Gastroesophageal sphincter (tissue), 4 donors: ENCODE data around the gene KLHDC7B. TPM values are rescaled to one million over a fixed set of nuclear protein-coding genes. Genes with fewer than 3 reads are reported as not detected.
"Not testable (repeated sequence)": the region's sequence is repeated elsewhere in the genome, so short reads cannot be mapped to it uniquely, and the experiment has no call there.

Experiments
- ATAC-seq: fragments of 150-250 bp; one replicate; pipeline ENCODE4 v1.9.1; 2016; ENCODE audit warnings: mild to moderate bottlenecking, moderate library complexity
- H3K27ac ChIP-seq, 4 donors: fragments of 200-600 bp; sonication (generic) in 3 of 4; 1 replicate in 3 of 4; 2 replicates in 1 of 4; pipeline ENCODE4 v1.5.1; 2016 to 2019
- H3K27me3 ChIP-seq: fragments of 200-600 bp; sonication (generic); one replicate; pipeline ENCODE4 v1.5.1; 2019
- H3K36me3 ChIP-seq, 2 donors: fragments of 200-600 bp; sonication (generic); one replicate each; pipeline ENCODE4 v1.5.1; 2019; ENCODE audit warnings: control low read depth in 1 of 2
- H3K4me1 ChIP-seq, 3 donors: fragments of 200-600 bp; sonication (generic); 1 replicate in 2 of 3; 2 replicates in 1 of 3; pipeline ENCODE4 v1.5.1; 2016 to 2019; ENCODE audit warnings: control low read depth in 2 of 3
- H3K4me3 ChIP-seq, 2 donors: fragments of 200-600 bp; sonication (generic); one replicate each; pipeline ENCODE4 v1.5.1; 2019; ENCODE audit warnings: mild to moderate bottlenecking in 1 of 2, moderate library complexity in 1 of 2
- H3K9me3 ChIP-seq, 3 donors: fragments of 200-600 bp; sonication (generic); one replicate each; pipeline ENCODE4 v1.5.1; 2017 to 2019; ENCODE audit warnings: control low read depth in 2 of 3
- EP300 ChIP-seq: sonication (generic); formaldehyde crosslinking; IDR thresholded peaks from one replicate; pipeline ENCODE4 v1.6.1; 2017; ENCODE audit warnings: antibody characterized with exemption, mild to moderate bottlenecking
- POLR2A ChIP-seq, 2 donors: fragments of 450-650 bp; IDR thresholded peaks; one replicate each; pipeline ENCODE4 v1.6.1; 2017; ENCODE audit warnings: antibody characterized with exemption in 2 of 2, mild to moderate bottlenecking in 2 of 2, moderate library complexity in 1 of 2
- POLR2AphosphoS5 ChIP-seq: sonication (generic); formaldehyde crosslinking; IDR thresholded peaks from one replicate; pipeline ENCODE4 v1.6.1; 2017; ENCODE audit warnings: antibody characterized with exemption
- WGBS, 2 donors: methylation state at CpG; one replicate each; pipeline ENCODE4 v1.1.5; 2018; ENCODE audit warnings: low coverage in 1 of 2; 5-methylcytosine and 5-hydroxymethylcytosine counted together
- total RNA-seq, 4 donors: library from RNA; depleted of rRNA; stranded (reverse); fragments of >200 nt; gene quantifications; one replicate each; pipeline ENCODE4 v1.1.0, GENCODE V29; 2016
- TF ChIP-seq, protein P1 (sequence below), 4 experiments: fragments of 200-600 bp in 2 of 4; fragments of 450-650 bp in 2 of 4; sonication (generic) in 1 of 4; IDR thresholded peaks; one replicate each; pipeline ENCODE4 v1.5.1; 2017 to 2019; ENCODE audit warnings: antibody characterized with exemption in 4 of 4, mild to moderate bottlenecking in 2 of 4, moderate library complexity in 2 of 4

The KLHDC7B gene
- total RNA-seq, 4 donors from 2014 or later, result 0.08 to 0.31 (median 0.27) TPM; not detected in 1

DNA sequence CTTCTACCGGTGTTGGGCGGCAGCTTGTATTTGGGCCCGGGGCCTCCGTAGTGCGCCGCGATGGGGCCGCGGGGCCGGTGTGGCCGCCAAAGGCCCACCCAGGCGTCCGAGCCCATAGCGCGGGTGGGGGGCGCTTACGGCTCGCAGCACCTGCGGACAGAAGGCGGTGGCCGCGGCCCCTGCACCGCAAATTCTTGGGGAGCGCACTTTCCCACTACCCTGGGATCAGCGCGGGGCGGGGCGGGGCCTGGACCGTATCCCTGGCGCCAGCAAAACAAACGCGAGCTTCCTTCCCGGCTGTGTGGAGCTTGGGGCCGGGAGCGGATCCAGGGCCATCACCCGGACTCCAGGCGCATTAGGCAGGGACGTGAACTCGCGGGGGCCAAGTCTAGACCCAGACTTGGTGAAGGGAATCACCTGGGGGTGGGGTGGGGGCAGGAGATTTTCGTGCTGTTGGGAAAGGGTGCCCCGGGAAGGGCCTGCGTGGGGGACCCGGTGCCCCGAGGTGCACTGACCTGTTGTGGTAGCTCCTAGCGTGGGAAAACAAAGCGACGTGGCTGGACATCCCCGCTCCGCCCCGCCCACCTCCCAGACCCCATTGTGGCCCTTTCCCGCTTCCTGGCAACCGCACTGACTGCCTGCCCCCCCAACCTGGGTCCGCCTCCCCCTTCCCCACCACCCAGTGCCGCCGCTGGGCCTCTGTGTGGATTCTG, 13.6 kb upstream of the KLHDC7B start:
- Histone ChIP-seq H3K27me3 (peaks cover 81% of the 10 kb centered on the region), H3K36me3 (no peaks in the 10 kb centered on the region), H3K27ac (peak overlapping the region; percentile 1 to 90 (median 86)), H3K4me1 (peaks cover 0 to 54% (median 20%) of the 10 kb centered on the region in 3 donors), H3K9me3 (no peaks in the 10 kb centered on the region), H3K4me3 (peak overlapping the region; percentile 35 to 63)
- peak; percentile 58 for ATAC-seq
- TF ChIP-seq POLR2A (IDR thresholded peaks at IDR 0.05) (peak; percentile 8 to 24), EP300 (no peak)
- 4 to 6% methylated on average over 5 to 11 of the region's 56 CpGs for WGBS, 2 donors

DNA sequence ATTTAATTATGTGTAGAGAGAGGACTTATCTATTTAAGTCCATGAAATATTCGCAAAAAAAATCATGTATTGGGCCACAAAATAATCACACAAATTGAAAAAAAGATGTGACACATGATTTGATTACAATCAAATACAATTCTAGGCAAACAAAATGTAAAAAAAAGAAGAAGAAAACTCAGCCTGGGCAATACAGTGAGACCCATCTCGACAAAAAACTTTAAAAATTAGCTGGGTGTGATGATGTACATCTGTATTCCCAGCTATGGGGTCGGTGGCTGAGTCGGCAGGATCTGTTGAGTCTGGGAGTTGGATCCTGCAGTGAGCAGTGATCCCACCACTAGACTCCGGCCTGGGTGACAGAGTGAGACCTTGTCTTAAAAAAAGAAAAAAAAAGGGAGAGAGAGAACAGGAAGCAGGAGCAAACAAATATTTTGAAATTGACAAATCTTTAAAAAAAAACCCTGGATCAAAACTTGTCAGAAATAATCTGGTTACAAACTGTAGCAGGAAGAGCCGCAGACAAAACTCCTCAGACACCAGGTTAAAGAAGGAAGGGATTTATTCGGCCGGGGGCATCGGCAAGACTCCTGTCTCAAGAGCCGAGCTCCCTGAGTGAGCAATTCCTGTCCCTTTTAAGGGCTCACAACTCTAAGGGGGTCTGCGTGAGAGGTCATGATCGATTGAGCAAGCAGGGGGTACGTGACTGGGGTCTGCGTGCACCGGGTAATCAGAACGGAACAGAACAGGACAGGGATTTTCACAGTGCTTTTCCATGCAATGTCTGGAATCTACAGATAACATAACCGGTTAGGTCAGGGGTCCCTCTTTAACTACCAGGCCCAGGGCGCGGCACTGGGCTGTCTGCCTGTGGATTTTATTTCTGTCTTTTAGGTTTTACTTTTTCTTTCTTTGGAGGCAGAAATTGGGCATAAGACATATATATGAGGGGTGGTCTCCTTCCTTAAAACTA, 12.6 kb upstream of the KLHDC7B start:
- ATAC-seq, result no peak
- H3K27me3 ChIP-seq, result peaks cover 91% of the 10 kb centered on the region
- H3K27ac ChIP-seq, result peak overlapping the region in 2 of 4 donors; percentile 85 to 88
- H3K36me3 ChIP-seq, result no peaks in the 10 kb centered on the region
- WGBS, 2 donors, result 68 to 78% methylated on average over 16 to 18 of the region's 19 CpGs
- peak overlapping the region in 1 of 2 donors; percentile 63 for H3K4me3 ChIP-seq
- no peaks in the 10 kb centered on the region for H3K9me3 ChIP-seq
- TF ChIP-seq POLR2A (IDR thresholded peaks at IDR 0.05) (no peak), POLR2AphosphoS5 (no peak), EP300 (no peak)
- TF ChIP-seq, protein P1, sequence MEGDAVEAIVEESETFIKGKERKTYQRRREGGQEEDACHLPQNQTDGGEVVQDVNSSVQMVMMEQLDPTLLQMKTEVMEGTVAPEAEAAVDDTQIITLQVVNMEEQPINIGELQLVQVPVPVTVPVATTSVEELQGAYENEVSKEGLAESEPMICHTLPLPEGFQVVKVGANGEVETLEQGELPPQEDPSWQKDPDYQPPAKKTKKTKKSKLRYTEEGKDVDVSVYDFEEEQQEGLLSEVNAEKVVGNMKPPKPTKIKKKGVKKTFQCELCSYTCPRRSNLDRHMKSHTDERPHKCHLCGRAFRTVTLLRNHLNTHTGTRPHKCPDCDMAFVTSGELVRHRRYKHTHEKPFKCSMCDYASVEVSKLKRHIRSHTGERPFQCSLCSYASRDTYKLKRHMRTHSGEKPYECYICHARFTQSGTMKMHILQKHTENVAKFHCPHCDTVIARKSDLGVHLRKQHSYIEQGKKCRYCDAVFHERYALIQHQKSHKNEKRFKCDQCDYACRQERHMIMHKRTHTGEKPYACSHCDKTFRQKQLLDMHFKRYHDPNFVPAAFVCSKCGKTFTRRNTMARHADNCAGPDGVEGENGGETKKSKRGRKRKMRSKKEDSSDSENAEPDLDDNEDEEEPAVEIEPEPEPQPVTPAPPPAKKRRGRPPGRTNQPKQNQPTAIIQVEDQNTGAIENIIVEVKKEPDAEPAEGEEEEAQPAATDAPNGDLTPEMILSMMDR (IDR thresholded peaks at IDR 0.05), result no peak
- H3K4me1 ChIP-seq, result peaks cover 0 to 45% (median 19%) of the 10 kb centered on the region in 3 donors

DNA sequence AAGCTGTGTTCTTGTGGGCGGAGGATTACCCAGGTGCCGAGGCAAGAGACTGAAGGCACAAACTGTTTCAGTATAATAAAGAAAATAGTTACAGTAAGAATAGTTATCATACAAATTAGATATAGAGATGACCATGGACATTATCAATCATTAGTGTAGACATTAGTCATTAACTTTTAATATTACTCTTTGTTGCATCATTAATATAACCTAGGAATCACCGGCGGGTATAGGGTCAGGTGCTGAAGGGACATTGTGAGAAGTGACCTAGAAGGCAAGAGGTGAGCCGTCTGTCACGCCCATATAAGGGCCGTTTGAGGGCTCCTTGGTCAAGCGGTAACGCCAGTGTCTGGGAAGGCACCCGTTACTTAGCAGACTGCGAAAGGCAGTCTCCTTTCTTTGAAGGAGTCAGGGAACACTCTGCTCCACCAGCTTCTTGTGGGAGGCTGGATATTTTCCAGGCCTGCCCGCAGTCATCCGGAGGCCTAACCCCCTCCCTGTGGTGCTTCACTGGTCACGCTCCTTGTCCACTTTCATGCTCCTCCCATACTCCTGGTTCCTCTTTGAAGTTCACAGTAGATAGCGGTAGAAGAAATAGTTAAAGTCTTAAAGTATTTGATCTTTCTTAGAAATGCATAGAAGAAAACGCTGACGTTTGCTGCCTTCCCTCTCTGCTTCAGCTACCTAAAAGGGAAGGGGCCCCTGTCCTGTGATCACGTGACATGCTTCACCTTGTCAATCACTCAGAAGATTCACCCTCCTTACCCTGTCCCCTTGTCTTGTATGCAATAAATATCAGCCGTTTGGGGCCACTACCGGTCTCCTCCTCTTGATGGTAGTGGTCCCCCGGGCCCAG, 11.6 kb upstream of the KLHDC7B start:
- Histone ChIP-seq H3K27me3 (peaks cover 98% of the 10 kb centered on the region), H3K4me1 (peaks cover 0 to 45% (median 19%) of the 10 kb centered on the region in 3 donors)
- ATAC-seq, H3K4me3 ChIP-seq, H3K27ac ChIP-seq, H3K36me3 ChIP-seq, H3K9me3 ChIP-seq: not testable (repeated sequence)
- peak in 1 of 2 donors; percentile 25 for TF ChIP-seq POLR2A (IDR thresholded peaks at IDR 0.05)
- 49 to 79% methylated on average over 11 to 21 of the region's 21 CpGs for WGBS, 2 donors

DNA sequence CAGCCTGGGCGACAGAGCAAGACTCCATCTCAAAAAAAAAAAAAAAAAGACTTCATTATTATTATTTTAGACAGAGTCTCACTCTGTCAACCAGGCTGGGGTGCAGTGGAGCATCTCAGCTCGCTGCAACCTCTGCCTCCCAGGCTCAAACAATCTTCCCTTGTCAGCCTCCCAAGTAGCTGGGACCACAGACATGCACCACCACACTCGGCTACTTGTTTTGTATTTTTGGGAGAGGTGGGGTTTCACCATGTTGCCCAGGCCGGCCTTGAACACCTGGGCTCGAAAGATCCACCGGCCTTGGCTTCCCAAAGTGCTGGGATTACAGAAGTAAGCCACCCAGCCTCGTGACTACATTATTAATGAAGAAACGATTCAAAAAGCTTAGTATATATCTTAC, 10.6 kb upstream of the KLHDC7B start:
- H3K27me3 ChIP-seq, result peaks cover 97% of the 10 kb centered on the region
- TF ChIP-seq EP300 (no peak), POLR2A (IDR thresholded peaks at IDR 0.05) (no peak), POLR2AphosphoS5 (no peak)
- TF ChIP-seq, protein P1 (IDR thresholded peaks at IDR 0.05), result no peak
- no peak overlapping the region for H3K27ac ChIP-seq
- no peak overlapping the region for H3K4me3 ChIP-seq
- no peaks in the 10 kb centered on the region for H3K36me3 ChIP-seq
- peaks cover 0 to 37% (median 16%) of the 10 kb centered on the region in 3 donors for H3K4me1 ChIP-seq
- no peaks in the 10 kb centered on the region for H3K9me3 ChIP-seq
- 75% methylated on average over 6 of the region's 8 CpGs; no CpG with 5 or more reads in 1 of the 2 donors for WGBS, 2 donors
- ATAC-seq, result no peak

DNA sequence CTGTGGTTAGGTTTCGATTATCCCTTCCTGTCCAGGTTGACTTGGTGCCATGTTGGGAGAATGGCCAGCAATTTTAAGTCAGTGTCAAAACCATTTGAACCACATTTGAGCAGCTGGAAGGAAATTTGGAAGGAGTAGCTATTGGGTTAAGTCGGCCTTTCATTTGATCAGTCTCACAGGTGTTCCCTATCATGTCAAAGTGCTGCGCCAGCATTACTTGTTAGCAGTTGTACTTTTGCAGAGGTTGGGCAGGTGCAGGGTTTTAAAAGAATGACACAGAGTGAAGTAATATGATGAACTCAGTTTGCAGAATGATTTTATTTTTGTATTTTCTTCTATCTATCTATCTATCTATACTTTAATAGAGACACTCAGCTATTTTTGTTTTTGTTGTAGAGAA, 9.5 kb upstream of the KLHDC7B start:
- Histone ChIP-seq H3K36me3 (no peaks in the 10 kb centered on the region), H3K9me3 (no peaks in the 10 kb centered on the region), H3K27ac (no peak overlapping the region), H3K27me3 (peaks cover 86% of the 10 kb centered on the region), H3K4me1 (peaks cover 0 to 26% (median 12%) of the 10 kb centered on the region in 3 donors), H3K4me3 (no peak overlapping the region)
- no peak for ATAC-seq
- TF ChIP-seq POLR2AphosphoS5 (no peak), POLR2A (IDR thresholded peaks at IDR 0.05) (no peak), EP300 (no peak)
- TF ChIP-seq, protein P1 (IDR thresholded peaks at IDR 0.05), result no peak
- WGBS, 2 donors, result 30 to 49% methylated on average over 2 to 3 of the region's 3 CpGs
